Measurements from ENCODE around the gene BMPR2. TPM values are rescaled to one million over a fixed set of nuclear protein-coding genes. Genes with fewer than 3 reads are reported as not detected.

Gene BMPR2
- total RNA-seq, 4 donors from 2014 or later = 30.4 to 50.2 (median 36.5) TPM

DNA sequence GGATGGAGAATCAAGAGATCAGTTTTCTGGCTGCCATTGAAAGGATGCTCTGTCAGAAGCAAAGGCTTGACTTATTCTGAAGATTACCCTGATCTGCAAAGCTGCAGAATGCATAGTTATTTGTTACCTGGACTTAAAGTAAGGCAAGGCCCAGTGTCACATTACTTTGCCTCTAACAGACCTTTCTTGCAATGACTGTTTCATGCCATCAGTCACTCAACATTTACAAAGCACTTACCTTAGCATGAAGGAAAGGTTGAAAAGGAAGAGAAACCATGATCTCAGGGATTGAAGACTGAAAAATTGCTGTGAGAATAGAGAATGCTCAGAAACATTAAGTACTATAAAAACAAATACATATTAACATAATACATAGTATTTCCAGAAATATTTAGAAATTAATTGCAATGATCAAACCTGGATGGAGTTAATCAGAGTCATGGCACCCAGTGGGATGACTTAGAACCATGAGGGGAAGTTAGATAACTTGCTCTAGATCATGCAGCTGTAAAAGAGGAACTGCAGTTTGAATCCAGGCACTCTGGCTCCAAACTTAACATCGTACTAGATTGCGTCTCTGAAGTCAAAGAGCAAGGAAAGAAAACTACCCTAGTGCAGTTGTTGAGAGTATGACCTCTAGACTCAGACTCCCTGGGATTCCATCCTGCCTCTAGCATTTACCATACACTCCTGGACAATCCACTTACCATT, 232.2 kb downstream of the BMPR2 start:
- TF ChIP-seq, protein P1, sequence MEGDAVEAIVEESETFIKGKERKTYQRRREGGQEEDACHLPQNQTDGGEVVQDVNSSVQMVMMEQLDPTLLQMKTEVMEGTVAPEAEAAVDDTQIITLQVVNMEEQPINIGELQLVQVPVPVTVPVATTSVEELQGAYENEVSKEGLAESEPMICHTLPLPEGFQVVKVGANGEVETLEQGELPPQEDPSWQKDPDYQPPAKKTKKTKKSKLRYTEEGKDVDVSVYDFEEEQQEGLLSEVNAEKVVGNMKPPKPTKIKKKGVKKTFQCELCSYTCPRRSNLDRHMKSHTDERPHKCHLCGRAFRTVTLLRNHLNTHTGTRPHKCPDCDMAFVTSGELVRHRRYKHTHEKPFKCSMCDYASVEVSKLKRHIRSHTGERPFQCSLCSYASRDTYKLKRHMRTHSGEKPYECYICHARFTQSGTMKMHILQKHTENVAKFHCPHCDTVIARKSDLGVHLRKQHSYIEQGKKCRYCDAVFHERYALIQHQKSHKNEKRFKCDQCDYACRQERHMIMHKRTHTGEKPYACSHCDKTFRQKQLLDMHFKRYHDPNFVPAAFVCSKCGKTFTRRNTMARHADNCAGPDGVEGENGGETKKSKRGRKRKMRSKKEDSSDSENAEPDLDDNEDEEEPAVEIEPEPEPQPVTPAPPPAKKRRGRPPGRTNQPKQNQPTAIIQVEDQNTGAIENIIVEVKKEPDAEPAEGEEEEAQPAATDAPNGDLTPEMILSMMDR (IDR thresholded peaks at IDR 0.05) = no peak
- no peak for TF ChIP-seq POLR2A (IDR thresholded peaks at IDR 0.05)
- intact Hi-C loops (cut with DNase I; ENCODE audit: low total_unique reads) = no loop called here
- no peak overlapping the region for H3K4me3 ChIP-seq (ENCODE audit: low read depth, poor library complexity, severe bottlenecking)
- WGBS, 2 donors = 85 to 97% methylated on average over 2 of the region's 2 CpGs
- DNase-seq (ENCODE audit: low spot score in 2 of 2) = no peak

- WGBS, 2 donors = 21 to 32% methylated on average over 3 of the region's 3 CpGs
- H3K4me3 ChIP-seq (ENCODE audit: low read depth, poor library complexity, severe bottlenecking) = no peak overlapping the region
- TF ChIP-seq POLR2A (IDR thresholded peaks at IDR 0.05) = no peak
- TF ChIP-seq, protein P1 (IDR thresholded peaks at IDR 0.05) = no peak
- intact Hi-C loops (cut with DNase I; ENCODE audit: low total_unique reads) = no loop called here
- no peak for DNase-seq (ENCODE audit: low spot score in 2 of 2)
Measured at GRCh38 chr2:202609381-202610145, 233.4 kb downstream of the BMPR2 start.

- TF ChIP-seq, protein P1 (IDR thresholded peaks at IDR 0.05) = no peak
- no peak for DNase-seq (ENCODE audit: low spot score in 2 of 2)
- intact Hi-C loops (cut with DNase I; ENCODE audit: low total_unique reads) = no loop called here
- 66 to 69% methylated on average over 5 of the region's 5 CpGs for WGBS, 2 donors
- no peak overlapping the region for H3K4me3 ChIP-seq (ENCODE audit: low read depth, poor library complexity, severe bottlenecking)
Measured at GRCh38 chr2:202610380-202610779, 234.3 kb downstream of the BMPR2 start.

- WGBS, 2 donors = 93 to 95% methylated on average over 1 of the region's 1 CpG
- no peak overlapping the region for H3K4me3 ChIP-seq (ENCODE audit: low read depth, poor library complexity, severe bottlenecking)
- TF ChIP-seq, protein P1 (IDR thresholded peaks at IDR 0.05) = no peak
- TF ChIP-seq POLR2A (IDR thresholded peaks at IDR 0.05) = no peak
- DNase-seq (ENCODE audit: low spot score in 2 of 2) = no peak
- intact Hi-C loops (cut with DNase I; ENCODE audit: low total_unique reads) = no loop called here
Measured at GRCh38 chr2:202612145-202612544, 236.0 kb downstream of the BMPR2 start.

- TF ChIP-seq, protein P1 (IDR thresholded peaks at IDR 0.05) = no peak
- TF ChIP-seq POLR2A (IDR thresholded peaks at IDR 0.05) = no peak
- no peak overlapping the region for H3K4me3 ChIP-seq (ENCODE audit: low read depth, poor library complexity, severe bottlenecking)
- intact Hi-C loops (cut with DNase I; ENCODE audit: low total_unique reads) = no loop called here
- DNase-seq (ENCODE audit: low spot score in 2 of 2) = no peak
- 81 to 83% methylated on average over 4 of the region's 4 CpGs for WGBS, 2 donors
Measured at GRCh38 chr2:202613479-202613878, 237.4 kb downstream of the BMPR2 start.

Other genes starting within 250 kb of the BMPR2 start
- gene SUMO1, start 137.7 kb upstream of the BMPR2 start, total RNA-seq = 10 to 100 TPM; 29.6 to 46.3 (median 35.1) TPM
- gene NOP58, start 110.6 kb upstream of the BMPR2 start, total RNA-seq = 10 to 100 TPM; 39.5 to 80.5 (median 50.8) TPM

Data from lower leg skin (tissue), 4 donors.